Measurements from ENCODE around the gene RASAL2.

RASAL2 gene

DNA sequence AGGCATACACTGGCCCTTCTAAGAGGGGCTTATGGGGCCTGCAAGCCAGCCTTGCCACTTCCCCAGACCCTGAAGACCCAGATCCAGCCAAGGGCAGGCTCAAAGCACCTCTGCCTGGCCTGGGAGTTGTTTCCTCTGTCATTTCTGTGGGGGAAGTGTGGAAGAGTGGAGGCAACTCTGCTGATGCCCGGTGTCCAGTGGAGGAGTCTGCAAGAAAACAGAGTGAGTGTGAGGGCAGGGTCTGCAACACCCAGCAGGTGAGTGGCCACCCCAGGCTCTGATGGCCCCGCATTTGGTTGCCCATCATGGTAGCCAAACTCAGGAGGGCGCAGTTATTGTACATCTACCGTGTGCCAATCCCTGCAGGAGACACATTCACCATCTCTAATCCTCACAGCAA is 394.5 kb downstream of the RASAL2 start:
- no peak for DNase-seq (ENCODE audit: extremely low read depth, insufficient read length)
- no peaks in the 10 kb centered on the region for H3K27me3 ChIP-seq (replicated peaks; ENCODE audit: control insufficient read depth, insufficient read depth, low read length)
- H3K36me3 ChIP-seq (ENCODE audit: control insufficient read depth, insufficient read depth, low read length), result no peaks in the 10 kb centered on the region
- TF ChIP-seq, protein P1, sequence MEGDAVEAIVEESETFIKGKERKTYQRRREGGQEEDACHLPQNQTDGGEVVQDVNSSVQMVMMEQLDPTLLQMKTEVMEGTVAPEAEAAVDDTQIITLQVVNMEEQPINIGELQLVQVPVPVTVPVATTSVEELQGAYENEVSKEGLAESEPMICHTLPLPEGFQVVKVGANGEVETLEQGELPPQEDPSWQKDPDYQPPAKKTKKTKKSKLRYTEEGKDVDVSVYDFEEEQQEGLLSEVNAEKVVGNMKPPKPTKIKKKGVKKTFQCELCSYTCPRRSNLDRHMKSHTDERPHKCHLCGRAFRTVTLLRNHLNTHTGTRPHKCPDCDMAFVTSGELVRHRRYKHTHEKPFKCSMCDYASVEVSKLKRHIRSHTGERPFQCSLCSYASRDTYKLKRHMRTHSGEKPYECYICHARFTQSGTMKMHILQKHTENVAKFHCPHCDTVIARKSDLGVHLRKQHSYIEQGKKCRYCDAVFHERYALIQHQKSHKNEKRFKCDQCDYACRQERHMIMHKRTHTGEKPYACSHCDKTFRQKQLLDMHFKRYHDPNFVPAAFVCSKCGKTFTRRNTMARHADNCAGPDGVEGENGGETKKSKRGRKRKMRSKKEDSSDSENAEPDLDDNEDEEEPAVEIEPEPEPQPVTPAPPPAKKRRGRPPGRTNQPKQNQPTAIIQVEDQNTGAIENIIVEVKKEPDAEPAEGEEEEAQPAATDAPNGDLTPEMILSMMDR (IDR thresholded peaks at IDR 0.05; ENCODE audit: insufficient read depth, low read length, poor library complexity, severe bottlenecking), result no peak
- H3K4me3 ChIP-seq (replicated peaks; ENCODE audit: low read depth, low read length), result no peak overlapping the region

- Histone ChIP-seq H3K27me3 (replicated peaks; ENCODE audit: control insufficient read depth, insufficient read depth, low read length) (no peaks in the 10 kb centered on the region), H3K4me3 (replicated peaks; ENCODE audit: low read depth, low read length) (no peak overlapping the region), H3K36me3 (ENCODE audit: control insufficient read depth, insufficient read depth, low read length) (no peaks in the 10 kb centered on the region)
- DNase-seq (ENCODE audit: extremely low read depth, insufficient read length), result no peak
- TF ChIP-seq, protein P1 (IDR thresholded peaks at IDR 0.05; ENCODE audit: insufficient read depth, low read length, poor library complexity, severe bottlenecking), result no peak
Observed at GRCh38 chr1:178489399-178489798, 395.5 kb downstream of the RASAL2 start.

DNA sequence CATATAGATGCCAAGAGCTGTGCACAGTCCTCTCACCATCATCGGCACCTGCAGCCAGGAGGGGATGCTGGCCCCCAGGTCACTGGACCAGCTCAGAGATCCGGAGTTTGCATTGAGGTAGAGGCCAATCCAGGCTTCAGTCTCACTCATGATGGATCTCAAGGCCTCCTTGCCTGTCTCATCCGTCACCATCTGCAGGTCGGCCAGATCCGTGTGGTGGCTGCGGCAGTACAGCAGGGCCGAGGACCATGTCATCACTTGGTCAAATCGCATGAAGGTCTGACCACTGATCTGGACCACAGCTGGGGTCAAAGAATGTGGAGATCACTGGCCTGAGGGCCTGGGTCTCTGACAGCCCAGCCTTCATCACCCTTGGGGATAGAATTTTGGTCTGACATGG is 396.2 kb downstream of the RASAL2 start:
- DNase-seq (ENCODE audit: extremely low read depth, insufficient read length), result no peak
- Histone ChIP-seq H3K27me3 (replicated peaks; ENCODE audit: control insufficient read depth, insufficient read depth, low read length) (no peaks in the 10 kb centered on the region), H3K36me3 (ENCODE audit: control insufficient read depth, insufficient read depth, low read length) (no peaks in the 10 kb centered on the region), H3K4me3 (replicated peaks; ENCODE audit: low read depth, low read length) (no peak overlapping the region)
- TF ChIP-seq, protein P1 (IDR thresholded peaks at IDR 0.05; ENCODE audit: insufficient read depth, low read length, poor library complexity, severe bottlenecking), result no peak

GRCh38 chr1:178490967-178491366 is 397.1 kb downstream of the RASAL2 start:
- H3K27me3 ChIP-seq (replicated peaks; ENCODE audit: control insufficient read depth, insufficient read depth, low read length), result no peaks in the 10 kb centered on the region
- TF ChIP-seq, protein P1 (IDR thresholded peaks at IDR 0.05; ENCODE audit: insufficient read depth, low read length, poor library complexity, severe bottlenecking), result no peak
- no peak for DNase-seq (ENCODE audit: extremely low read depth, insufficient read length)
- H3K36me3 ChIP-seq (ENCODE audit: control insufficient read depth, insufficient read depth, low read length), result no peaks in the 10 kb centered on the region
- no peak overlapping the region for H3K4me3 ChIP-seq (replicated peaks; ENCODE audit: low read depth, low read length)

DNA sequence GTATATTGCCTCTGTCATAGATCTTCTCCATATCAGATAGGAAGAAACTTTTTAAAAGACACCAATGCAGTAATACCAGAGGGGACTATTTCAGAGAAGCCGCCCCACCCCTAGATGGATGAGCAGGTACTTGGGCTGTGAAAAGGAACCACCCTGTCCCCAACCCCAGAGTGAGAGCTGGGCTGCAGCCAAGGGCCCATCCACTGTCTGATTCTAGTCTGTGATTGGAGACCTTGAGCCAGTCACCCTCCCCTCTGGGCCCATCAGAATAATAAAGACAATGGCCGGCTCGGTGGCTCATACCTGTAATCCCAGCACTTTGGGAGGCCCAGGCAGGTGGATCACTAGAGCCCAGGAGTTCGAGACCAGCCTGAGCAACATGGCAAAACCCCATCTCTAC is 397.8 kb downstream of the RASAL2 start:
- H3K27me3 ChIP-seq (replicated peaks; ENCODE audit: control insufficient read depth, insufficient read depth, low read length), result no peaks in the 10 kb centered on the region
- TF ChIP-seq, protein P1 (IDR thresholded peaks at IDR 0.05; ENCODE audit: insufficient read depth, low read length, poor library complexity, severe bottlenecking), result no peak
- H3K4me3 ChIP-seq (replicated peaks; ENCODE audit: low read depth, low read length), result no peak overlapping the region
- no peak for DNase-seq (ENCODE audit: extremely low read depth, insufficient read length)
- no peaks in the 10 kb centered on the region for H3K36me3 ChIP-seq (ENCODE audit: control insufficient read depth, insufficient read depth, low read length)

DNA sequence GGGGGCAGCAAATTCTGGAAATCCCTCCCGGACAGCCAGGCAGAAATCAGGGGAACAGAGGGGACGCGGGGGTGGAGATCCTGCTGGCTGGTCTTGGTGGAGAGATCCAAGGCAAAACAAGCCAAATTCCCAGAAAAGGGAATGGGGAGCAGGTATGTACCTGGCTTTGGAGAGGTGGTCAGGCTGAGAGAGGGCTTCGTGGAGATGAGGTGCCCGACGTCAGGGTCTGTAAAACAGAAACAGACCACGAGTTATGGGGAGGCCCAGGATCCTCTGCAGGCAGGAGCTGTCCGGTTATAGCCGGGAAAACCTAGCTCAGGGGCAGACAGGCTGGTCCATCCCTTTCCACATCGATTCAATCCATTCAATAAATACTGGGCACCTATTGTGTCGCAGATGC is 398.4 kb downstream of the RASAL2 start:
- Histone ChIP-seq H3K36me3 (ENCODE audit: control insufficient read depth, insufficient read depth, low read length) (no peaks in the 10 kb centered on the region), H3K27me3 (replicated peaks; ENCODE audit: control insufficient read depth, insufficient read depth, low read length) (no peaks in the 10 kb centered on the region), H3K4me3 (replicated peaks; ENCODE audit: low read depth, low read length) (no peak overlapping the region)
- TF ChIP-seq, protein P1 (IDR thresholded peaks at IDR 0.05; ENCODE audit: insufficient read depth, low read length, poor library complexity, severe bottlenecking), result no peak
- DNase-seq (ENCODE audit: extremely low read depth, insufficient read length), result no peak
